H1 (cell line): ENCODE measurements around the gene CMTM1. TPM values are rescaled to one million over a fixed set of nuclear protein-coding genes. Genes with fewer than 3 reads are reported as not detected.

Experiments used
- CTCF ChIA-PET: fragments of 300-600 bp; sonication (Branson Sonifier 250); formaldehyde crosslinking; loops from one replicate; lab custom pipeline; 2021; ENCODE audit not compliant: partially characterized antibody; lab: Charles Lee
- POLR2A ChIA-PET: fragments of 300-600 bp; sonication (Branson Sonifier 250); formaldehyde crosslinking; loops from one replicate; lab custom pipeline; 2021; ENCODE audit warnings: inconsistent platforms; ENCODE audit not compliant: partially characterized antibody; lab: Charles Lee
- DNase-seq, 2 experiments: peaks; one replicate each; pipeline versions ENCODE4 v3.0.0 to v3.0.0-alpha.2; 2010 to 2022; ENCODE audit warnings: low spot score in 2 of 2, low read depth in 1 of 2, mixed read lengths in 1 of 2
- FAIRE-seq: peaks from 2 replicates; lab custom pipeline; 2011; peaks lifted over from hg19 to GRCh38; lab: Jason Lieb, UNC
- H2AFZ ChIP-seq: 2 replicates; pipeline ENCODE4 v1.8.1; 2012; ENCODE audit warnings: low read length, inconsistent platforms
- H2AK5ac ChIP-seq: 2 replicates; pipeline ENCODE4 v1.6.1; 2013; ENCODE audit warnings: low read depth, low read length
- H2BK120ac ChIP-seq: replicated peaks from 2 replicates; pipeline ENCODE3; 2013; ENCODE audit warnings: low read depth, low read length, inconsistent platforms
- H2BK12ac ChIP-seq: 2 replicates; pipeline ENCODE4 v1.6.1; 2013; ENCODE audit warnings: low read depth, low read length
- H2BK15ac ChIP-seq: 2 replicates; pipeline ENCODE4 v1.6.1; 2013; ENCODE audit warnings: low read length
- H2BK20ac ChIP-seq: 2 replicates; pipeline ENCODE4 v1.6.1; 2013; ENCODE audit warnings: low read length
- H2BK5ac ChIP-seq: 2 replicates; pipeline ENCODE4 v1.6.1; 2013; ENCODE audit warnings: low read depth, low read length
- H3K14ac ChIP-seq: 2 replicates; pipeline ENCODE4 v1.6.1; 2013; ENCODE audit warnings: inconsistent platforms; ENCODE audit not compliant: insufficient read length
- H3K18ac ChIP-seq: 2 replicates; pipeline ENCODE4 v1.6.1; 2013; ENCODE audit warnings: low read length; ENCODE audit errors: extremely low read depth
- H3K23ac ChIP-seq: 2 replicates; pipeline ENCODE4 v1.6.1; 2013; ENCODE audit warnings: inconsistent platforms; ENCODE audit not compliant: insufficient read length
- H3K23me2 ChIP-seq: 2 replicates; pipeline ENCODE4 v1.6.1; 2013; ENCODE audit warnings: low read depth, low read length
- H3K27ac ChIP-seq: 2 replicates; pipeline ENCODE4 v1.6.1; 2011; ENCODE audit warnings: low read depth, low read length, inconsistent platforms
- H3K27me3 ChIP-seq, 4 experiments: replicated peaks in 1 of 4; 1 replicate in 1 of 4; 2 replicates in 3 of 4; pipeline versions ENCODE4 v1.6.1 to v1.8.1; 2011 to 2013; ENCODE audit warnings: low read length in 3 of 4, mild to moderate bottlenecking in 3 of 4, inconsistent platforms in 2 of 4, mixed read lengths in 2 of 4, moderate library complexity in 1 of 4; ENCODE audit not compliant: control insufficient read depth in 3 of 4, insufficient read depth in 3 of 4; ENCODE audit errors: extremely low read depth in 1 of 4
- H3K36me3 ChIP-seq, 4 experiments: 2 replicates each; pipeline versions ENCODE4 v1.6.1 to v1.8.1; 2011 to 2013; ENCODE audit warnings: mild to moderate bottlenecking in 4 of 4, low read length in 3 of 4, moderate library complexity in 2 of 4, control low read depth in 1 of 4, inconsistent platforms in 1 of 4; ENCODE audit not compliant: insufficient read depth in 4 of 4, control insufficient read depth in 2 of 4
- H3K4ac ChIP-seq: replicated peaks from 2 replicates; pipeline ENCODE3; 2013; ENCODE audit warnings: low read length, low read depth, mixed read lengths, inconsistent platforms; ENCODE audit not compliant: insufficient read length
- H3K4me1 ChIP-seq, 4 experiments: replicated peaks in 1 of 4; 1 replicate in 1 of 4; 2 replicates in 3 of 4; pipeline versions ENCODE4 v1.6.1 to v1.8.1; 2011 to 2013; ENCODE audit warnings: low read length in 3 of 4, inconsistent platforms in 2 of 4, mixed read lengths in 1 of 4; ENCODE audit not compliant: insufficient read depth in 4 of 4, control insufficient read depth in 3 of 4
- H3K4me2 ChIP-seq, 2 experiments: 2 replicates each; pipeline versions ENCODE4 v1.6.1 to v1.8.1; 2011 to 2013; ENCODE audit warnings: low read depth in 2 of 2, low read length in 2 of 2, control low read depth in 1 of 2, inconsistent platforms in 1 of 2, mild to moderate bottlenecking in 1 of 2; ENCODE audit not compliant: insufficient read depth in 1 of 2
- H3K4me3 ChIP-seq, 4 experiments: fragments of 200-600, 300-600 bp in 1 of 4; sonication (generic), shearing (Covaris generic), sonication (Bioruptor Twin) in 1 of 4; 2 replicates each; pipeline versions ENCODE4 v1.5.1 to v1.8.1; 2011 to 2016; ENCODE audit warnings: low read length in 4 of 4, low read depth in 3 of 4, control low read depth in 2 of 4, inconsistent platforms in 2 of 4, mild to moderate bottlenecking in 2 of 4, mixed read lengths in 1 of 4, moderate library complexity in 1 of 4; ENCODE audit not compliant: insufficient read depth in 2 of 4; ENCODE audit errors: extremely low read depth in 1 of 4
- H3K56ac ChIP-seq: replicated peaks from 2 replicates; pipeline ENCODE3; 2013; ENCODE audit warnings: low read depth, mild to moderate bottlenecking, mixed read lengths, low read length, inconsistent platforms; ENCODE audit not compliant: insufficient read length
- H3K79me1 ChIP-seq: 2 replicates; pipeline ENCODE4 v1.6.1; 2013; ENCODE audit warnings: low read depth, low read length, control low read depth
- H3K79me2 ChIP-seq, 2 experiments: 2 replicates each; pipeline versions ENCODE4 v1.6.1 to v1.8.1; 2012 to 2013; ENCODE audit warnings: low read length in 2 of 2, mild to moderate bottlenecking in 2 of 2, inconsistent platforms in 1 of 2; ENCODE audit not compliant: insufficient read depth in 2 of 2, control insufficient read depth in 1 of 2
- H3K9ac ChIP-seq, 4 experiments: replicated peaks in 1 of 4; 1 replicate in 1 of 4; 2 replicates in 3 of 4; pipeline versions ENCODE4 v1.6.1 to v1.8.1; 2011 to 2013; ENCODE audit warnings: low read depth in 3 of 4, low read length in 3 of 4, control low read depth in 2 of 4, mild to moderate bottlenecking in 2 of 4, moderate library complexity in 2 of 4, inconsistent platforms in 1 of 4; ENCODE audit errors: extremely low read depth in 1 of 4
- H3K9me3 ChIP-seq, 2 experiments: 2 replicates each; pipeline versions ENCODE4 v1.6.1 to v1.8.1; 2012 to 2013; ENCODE audit warnings: mild to moderate bottlenecking in 2 of 2, moderate library complexity in 2 of 2, control low read depth in 1 of 2, inconsistent platforms in 1 of 2, low read depth in 1 of 2, low read length in 1 of 2, mixed read lengths in 1 of 2; ENCODE audit not compliant: insufficient read depth in 2 of 2
- H4K20me1 ChIP-seq, 2 experiments: replicated peaks in 1 of 2; 2 replicates each; pipeline versions ENCODE3 to v1.8.1; 2011 to 2013; ENCODE audit warnings: inconsistent platforms in 2 of 2, low read length in 2 of 2, mild to moderate bottlenecking in 1 of 2; ENCODE audit not compliant: insufficient read depth in 2 of 2, control insufficient read depth in 1 of 2
- H4K5ac ChIP-seq: 2 replicates; pipeline ENCODE4 v1.6.1; 2013; ENCODE audit warnings: low read length, low read depth, mixed read lengths, inconsistent platforms; ENCODE audit not compliant: insufficient read length
- H4K8ac ChIP-seq: 2 replicates; pipeline ENCODE4 v1.8.0; 2013; ENCODE audit warnings: mild to moderate bottlenecking, moderate library complexity, low read length, inconsistent platforms; ENCODE audit not compliant: insufficient read depth; ENCODE audit errors: extremely low read depth
- H4K91ac ChIP-seq: replicated peaks from 2 replicates; pipeline ENCODE3; 2013; ENCODE audit warnings: low read length, mixed read lengths, inconsistent platforms; ENCODE audit not compliant: insufficient read length
- BCL11A ChIP-seq, 2 experiments: IDR thresholded peaks; one replicate each; pipeline ENCODE4 v1.6.1; 2011; ENCODE audit warnings: low read depth in 2 of 2, low read length in 2 of 2, mild to moderate bottlenecking in 2 of 2
- CEBPB ChIP-seq: IDR thresholded peaks from 2 replicates; pipeline ENCODE4 v1.6.1; 2012; ENCODE audit warnings: low read depth, low read length
- CREB1 ChIP-seq: IDR thresholded peaks from 2 replicates; pipeline ENCODE4 v1.6.1; 2012; ENCODE audit warnings: inconsistent platforms
- CTCF ChIP-seq, 3 experiments: IDR thresholded peaks; 1 replicate in 2 of 3; 2 replicates in 1 of 3; pipeline versions ENCODE4 v1.5.1 to v1.6.1; 2011; ENCODE audit warnings: low read length in 3 of 3, mild to moderate bottlenecking in 3 of 3, inconsistent platforms in 2 of 3, low read depth in 1 of 3, moderate library complexity in 1 of 3; ENCODE audit not compliant: insufficient read depth in 1 of 3; ENCODE audit errors: control extremely low read depth in 1 of 3
- EZH2 ChIP-seq: fragments of 200-600 bp; sonication (generic); IDR thresholded peaks from 2 replicates; pipeline ENCODE4 v1.7.1; 2012; ENCODE audit warnings: low read depth, mild to moderate bottlenecking, moderate library complexity, low read length, inconsistent platforms; ENCODE audit not compliant: severe bottlenecking
- MAFK ChIP-seq: IDR thresholded peaks from 2 replicates; pipeline ENCODE4 v1.6.1; 2012; ENCODE audit warnings: low read depth, mild to moderate bottlenecking, improper control_type of control experiment, low read length
- PHF8 ChIP-seq: fragments of 200-600 bp; sonication (generic); conservative IDR thresholded peaks from 2 replicates; pipeline ENCODE4 v1.7.1; 2012; ENCODE audit warnings: low read depth, mild to moderate bottlenecking, inconsistent platforms, low read length, moderate library complexity
- RAD21 ChIP-seq, 2 experiments: IDR thresholded peaks in 1 of 2; conservative IDR thresholded peaks in 1 of 2; 2 replicates each; pipeline ENCODE4 v1.6.1; 2011; ENCODE audit warnings: low read depth in 2 of 2, low read length in 2 of 2, improper control_type of control experiment in 1 of 2, inconsistent platforms in 1 of 2, mild to moderate bottlenecking in 1 of 2, moderate library complexity in 1 of 2
- RFX5 ChIP-seq: IDR thresholded peaks from 2 replicates; pipeline ENCODE4 v1.6.1; 2011; ENCODE audit warnings: low read depth, low read length, improper control_type of control experiment, borderline replicate concordance
- USF2 ChIP-seq: IDR thresholded peaks from 2 replicates; pipeline ENCODE4 v1.6.1; 2011; ENCODE audit warnings: low read length, improper control_type of control experiment
- WGBS, 2 experiments: shearing (Covaris generic) in 1 of 2; methylation state at CpG; one replicate each; pipeline versions ENCODE4 v1.1.6 to v1.1.7; 2013 to 2015; ENCODE audit warnings: low lambda C conversion rate in 2 of 2, mixed read lengths in 2 of 2, inconsistent platforms in 1 of 2, low coverage in 1 of 2, missing lambda C conversion rate in 1 of 2; ENCODE audit not compliant: insufficient replicate concordance in 2 of 2, insufficient coverage in 1 of 2, insufficient read length in 1 of 2; ENCODE audit errors: extremely low coverage in 1 of 2, missing lambda C conversion rate in 1 of 2; 5-methylcytosine and 5-hydroxymethylcytosine counted together
- polyA plus RNA-seq, 7 experiments: library from polyadenylated mRNA; depleted of rRNA in 3 of 7; stranded (reverse) in 5 of 7; unstranded in 2 of 7; fragments of >200 nt in 5 of 7; fragments of 200-250 nt in 2 of 7; gene quantifications; 1 replicate in 5 of 7; 2 replicates in 1 of 7; 4 replicates in 1 of 7; pipeline versions ENCODE4 v1.2.1 to v1.2.3, GENCODE V29; 2011 to 2013; ENCODE audit warnings: missing spikeins in 2 of 7, mixed read lengths in 2 of 7
- total RNA-seq: library from RNA; stranded (reverse); fragmentation: NEBNext Ultra II Directional; extraction: Animal tissue kit (Norgen Biotek cat#: 25700); gene quantifications from 2 replicates; pipeline ENCODE4 v1.2.1, GENCODE V29; 2021

The CMTM1 gene
- total and polyA plus RNA-seq, 2 of the 8 experiments (the other 6 are each of a cell fraction or from before 2014, with no cell fraction given): 1.2 to 2.0 TPM

- ChIA-PET CTCF (interaction anchor here (1.2 kb wide), 2 partner anchors 9 to 69 kb away, joined by 3 to 4 read pairs; no protein-coding TSS in a partner anchor), POLR2A (interaction anchor here (1.0 kb wide), 1 partner anchor 9 kb away, joined by 4 read pairs; the partner anchor contains the start of gene CMTM3)
- Histone ChIP-seq H2AFZ (no peak overlapping the region), H2BK120ac (no peak overlapping the region), H3K9me3 (no peaks in the 10 kb centered on the region), H3K79me1 (no peaks in the 10 kb centered on the region), H3K56ac (no peak overlapping the region), H3K4ac (no peak overlapping the region), H3K36me3 (no peaks in the 10 kb centered on the region), H3K27ac (no peak overlapping the region), H2BK20ac (no peak overlapping the region), H2BK12ac (no peak overlapping the region), H4K5ac (no peak overlapping the region), H3K4me1 (no peaks in the 10 kb centered on the region), H2BK5ac (no peak overlapping the region), H4K8ac (no peak overlapping the region), H3K4me3 (no peak overlapping the region), H4K91ac (no peak overlapping the region), H3K23me2 (no peaks in the 10 kb centered on the region), H3K14ac (no peak overlapping the region), H3K27me3 (no peaks in the 10 kb centered on the region), H3K79me2 (no peaks in the 10 kb centered on the region), H4K20me1 (no peaks in the 10 kb centered on the region), H2BK15ac (no peak overlapping the region), H3K23ac (no peak overlapping the region), H3K4me2 (no peak overlapping the region), H2AK5ac (no peak overlapping the region), H3K18ac (no peak overlapping the region), H3K9ac (no peak overlapping the region)
- FAIRE-seq: no peak
- 82% methylated on average over 7 of the region's 7 CpGs; no CpG with 5 or more reads in 1 of the 2 experiments for WGBS, 2 experiments
- no peak for DNase-seq
- TF ChIP-seq EZH2: no peak
- TF ChIP-seq CEBPB: no peak
- no peak for TF ChIP-seq RAD21 (IDR thresholded peaks at IDR 0.05 in 1 of 2, conservative IDR thresholded peaks at IDR 0.05 in 1 of 2; ENCODE audit: low read depth in 2 of 2, low read length in 2 of 2)
- no peak for TF ChIP-seq CTCF (IDR thresholded peaks at IDR 0.05; ENCODE audit: control extremely low read depth in 1 of 3, insufficient read depth in 1 of 3, low read depth in 1 of 3, low read length in 3 of 3)
- no peak for TF ChIP-seq PHF8
- TF ChIP-seq MAFK: no peak
- TF ChIP-seq RFX5: no peak
- TF ChIP-seq BCL11A (IDR thresholded peaks at IDR 0.05; ENCODE audit: low read depth in 2 of 2, low read length in 2 of 2): no peak
- TF ChIP-seq USF2: no peak
- no peak for TF ChIP-seq CREB1
Observed at GRCh38 chr16:66594739-66595138, 28.5 kb downstream of the CMTM1 start.
